ENCODE data around the gene ALDH1L2. TPM values are rescaled to one million over a fixed set of nuclear protein-coding genes. Genes with fewer than 3 reads are reported as not detected.

The ALDH1L2 gene
- polyA plus RNA-seq, 1 donor from 2014 or later, result 0.35 TPM

GRCh38 chr12:105014603-105015002, 69.7 kb downstream of the ALDH1L2 start:
- Histone ChIP-seq H3K79me2 (replicated peaks; ENCODE audit: insufficient read depth, low read length) (no peaks in the 10 kb centered on the region), H2AFZ (ENCODE audit: low read depth, low read length) (no peak overlapping the region), H3K36me3 (ENCODE audit: insufficient read depth, low read length) (no peaks in the 10 kb centered on the region), H3K27me3 (ENCODE audit: insufficient read depth, low read depth, low read length) (no peaks in the 10 kb centered on the region), H4K20me1 (ENCODE audit: insufficient read depth) (no peaks in the 10 kb centered on the region), H3K4me3 (ENCODE audit: low read length) (no peak overlapping the region), H3K9ac (ENCODE audit: low read length) (no peak overlapping the region), H3K4me2 (ENCODE audit: low read length) (no peak overlapping the region), H3F3A (ENCODE audit: insufficient read depth, low read length, poor library complexity, severe bottlenecking) (no peaks in the 10 kb centered on the region), H3K9me2 (ENCODE audit: insufficient read depth, low read length) (no peaks in the 10 kb centered on the region), H3K27ac (ENCODE audit: low read length) (peak overlapping the region; percentile 52), H3K9me3 (ENCODE audit: low read length) (no peaks in the 10 kb centered on the region)
- no peak for TF ChIP-seq TAF1 (IDR thresholded peaks at IDR 0.05; ENCODE audit: low read depth)
- no peak for TF ChIP-seq REST (IDR thresholded peaks at IDR 0.05; ENCODE audit: borderline replicate concordance)

- Histone ChIP-seq H4K20me1 (ENCODE audit: insufficient read depth) (no peaks in the 10 kb centered on the region), H3K4me3 (ENCODE audit: low read length) (no peak overlapping the region), H3K4me2 (ENCODE audit: low read length) (no peak overlapping the region), H3K9ac (ENCODE audit: low read length) (no peak overlapping the region), H3K27ac (ENCODE audit: low read length) (no peak overlapping the region), H3F3A (ENCODE audit: insufficient read depth, low read length, poor library complexity, severe bottlenecking) (no peaks in the 10 kb centered on the region), H3K27me3 (ENCODE audit: insufficient read depth, low read depth, low read length) (no peaks in the 10 kb centered on the region), H3K9me2 (ENCODE audit: insufficient read depth, low read length) (no peaks in the 10 kb centered on the region), H2AFZ (ENCODE audit: low read depth, low read length) (no peak overlapping the region), H3K79me2 (replicated peaks; ENCODE audit: insufficient read depth, low read length) (no peaks in the 10 kb centered on the region), H3K36me3 (ENCODE audit: insufficient read depth, low read length) (no peaks in the 10 kb centered on the region), H3K9me3 (ENCODE audit: low read length) (no peaks in the 10 kb centered on the region)
- TF ChIP-seq SMC3 (conservative IDR thresholded peaks at IDR 0.05; ENCODE audit: poor library complexity), result no peak
- TF ChIP-seq POLR2AphosphoS5 (IDR thresholded peaks at IDR 0.05), result peak; percentile 72
Observed at GRCh38 chr12:105013892-105014291, 70.4 kb downstream of the ALDH1L2 start.

GRCh38 chr12:105001476-105001875, 82.8 kb downstream of the ALDH1L2 start:
- no peak overlapping the region for H2AFZ ChIP-seq (ENCODE audit: low read depth, low read length)
- no peaks in the 10 kb centered on the region for H3K9me3 ChIP-seq (ENCODE audit: low read length)
- no peak overlapping the region for H3K27ac ChIP-seq (ENCODE audit: low read length)
- peaks cover 7% of the 10 kb centered on the region for H3K36me3 ChIP-seq (ENCODE audit: insufficient read depth, low read length)
- no peak overlapping the region for H3K4me2 ChIP-seq (ENCODE audit: low read length)
- TF ChIP-seq SMC3 (conservative IDR thresholded peaks at IDR 0.05; ENCODE audit: poor library complexity) (no peak), CTCF (IDR thresholded peaks at IDR 0.05; ENCODE audit: poor library complexity, severe bottlenecking) (no peak), REST (IDR thresholded peaks at IDR 0.05; ENCODE audit: borderline replicate concordance) (no peak), MXI1 (conservative IDR thresholded peaks at IDR 0.05; ENCODE audit: poor library complexity, severe bottlenecking) (no peak), EZH2 (IDR thresholded peaks at IDR 0.05; ENCODE audit: borderline replicate concordance, insufficient read depth, low read length, poor library complexity, severe bottlenecking) (no peak), TAF1 (IDR thresholded peaks at IDR 0.05; ENCODE audit: low read depth) (no peak), POLR2AphosphoS5 (IDR thresholded peaks at IDR 0.05) (no peak)
- H3K9me2 ChIP-seq (ENCODE audit: insufficient read depth, low read length), result no peaks in the 10 kb centered on the region
- H3K79me2 ChIP-seq (replicated peaks; ENCODE audit: insufficient read depth, low read length), result no peaks in the 10 kb centered on the region
- no peak overlapping the region for H3K4me3 ChIP-seq (ENCODE audit: low read length)
- no peaks in the 10 kb centered on the region for H3K27me3 ChIP-seq (ENCODE audit: insufficient read depth, low read depth, low read length)
- no peaks in the 10 kb centered on the region for H4K20me1 ChIP-seq (ENCODE audit: insufficient read depth)
- H3F3A ChIP-seq (ENCODE audit: insufficient read depth, low read length, poor library complexity, severe bottlenecking), result no peaks in the 10 kb centered on the region
- no peak overlapping the region for H3K9ac ChIP-seq (ENCODE audit: low read length)

Measured in neural cell (in vitro differentiated cells).